ENCODE measurements around the gene ELK4.

GRCh38 chr1:205582046-205582445 is 49.8 kb downstream of the ELK4 start:
- TF ChIP-seq CTCF (IDR thresholded peaks at IDR 0.05): no peak
- no peak for TF ChIP-seq POLR2A (IDR thresholded peaks at IDR 0.05)
